GM12878 (cell line): ENCODE results near the gene AP4E1. TPM values are rescaled to one million over a fixed set of nuclear protein-coding genes. Genes with fewer than 3 reads are reported as not detected.

Experiments used
- ATAC-seq: fragments of 200-7000 bp; cut with Tn5 transposase; 3 replicates; pipeline ENCODE4 v1.9.1; 2020; ENCODE audit warnings: mild to moderate bottlenecking, moderate library complexity
- BruUV-seq: library from RNA; stranded (reverse); fragments of 400-500 nt; replicated peaks from 2 replicates; lab custom pipeline; 2021; lab: Mats Ljungman, UMichigan
- CTCF ChIA-PET: fragments of 300-600 bp; sonication (Branson Sonifier 250); formaldehyde crosslinking; extraction: SDS; loops from one replicate; lab custom pipeline; 2021; ENCODE audit warnings: inconsistent platforms; lab: Yijun Ruan, JAX
- POLR2A ChIA-PET: fragments of 350-600 bp; formaldehyde crosslinking; extraction: SDS; loops from one replicate; lab custom pipeline; 2021; ENCODE audit warnings: inconsistent platforms; lab: Charles Lee
- RAD21 ChIA-PET: fragments of 300-600 bp; sonication (Branson Sonifier 250); formaldehyde crosslinking; loops from one replicate; lab custom pipeline; 2023; ENCODE audit warnings: antibody characterized with exemption; ENCODE audit not compliant: unreplicated experiment; lab: Charles Lee
- SMC1A ChIA-PET: fragments of 300-600 bp; sonication (Branson Sonifier 250); formaldehyde crosslinking; loops from one replicate; lab custom pipeline; 2023; ENCODE audit not compliant: unreplicated experiment, uncharacterized antibody; lab: Charles Lee
- DNase-seq: peaks from one replicate; pipeline ENCODE4 v3.0.0-alpha.2; 2011; ENCODE audit warnings: low read depth, low spot score
- FAIRE-seq: peaks from 3 replicates; lab custom pipeline; 2011; peaks lifted over from hg19 to GRCh38; lab: Jason Lieb, UNC
- H2AFZ ChIP-seq: 2 replicates; pipeline ENCODE4 v1.6.0; 2011; ENCODE audit warnings: low read depth, low read length, control low read depth; ENCODE audit not compliant: control insufficient read depth
- H3K27ac ChIP-seq: 2 replicates; pipeline ENCODE4 v1.5.1; 2011; ENCODE audit warnings: control low read depth; ENCODE audit not compliant: control insufficient read depth, insufficient read depth
- H3K27me3 ChIP-seq, 2 experiments: replicated peaks in 1 of 2; 2 replicates each; pipeline versions ENCODE4 v1.6.0 to v1.6.1; 2011; ENCODE audit warnings: low read length in 1 of 2; ENCODE audit not compliant: control insufficient read depth in 2 of 2, insufficient read depth in 2 of 2
- H3K36me3 ChIP-seq, 2 experiments: 2 replicates each; pipeline ENCODE4 v1.5.1; 2011; ENCODE audit warnings: low read length in 1 of 2; ENCODE audit not compliant: control insufficient read depth in 2 of 2, insufficient read depth in 2 of 2
- H3K4me1 ChIP-seq: 2 replicates; pipeline ENCODE4 v1.6.1; 2011; ENCODE audit warnings: mild to moderate bottlenecking, low read length, moderate library complexity, mixed read lengths; ENCODE audit not compliant: control insufficient read depth, insufficient read depth
- H3K4me2 ChIP-seq: 2 replicates; pipeline ENCODE4 v1.6.0; 2011; ENCODE audit warnings: control low read depth; ENCODE audit not compliant: control insufficient read depth, insufficient read depth
- H3K4me3 ChIP-seq: fragments of 200-600 bp; sonication (generic); 2 replicates; pipeline ENCODE4 v1.5.1; 2016
- H3K79me2 ChIP-seq: 2 replicates; pipeline ENCODE4 v1.6.0; 2011; ENCODE audit warnings: low read length; ENCODE audit not compliant: control insufficient read depth, insufficient read depth
- H3K9ac ChIP-seq: 2 replicates; pipeline ENCODE4 v1.8.0; 2011; ENCODE audit warnings: low read length, control low read depth, mixed read lengths; ENCODE audit not compliant: control insufficient read depth, insufficient read depth
- H3K9me3 ChIP-seq: replicated peaks from 3 replicates; pipeline ENCODE4 v1.5.1; 2011; ENCODE audit warnings: mild to moderate bottlenecking, low read length; ENCODE audit not compliant: control insufficient read depth, insufficient read depth
- H4K20me1 ChIP-seq: 2 replicates; pipeline ENCODE4 v1.6.0; 2011; ENCODE audit not compliant: control insufficient read depth, insufficient read depth
- ATF3 ChIP-seq: IDR thresholded peaks from 2 replicates; pipeline ENCODE4 v1.6.1; 2011; ENCODE audit warnings: low read depth, mild to moderate bottlenecking, low read length, moderate library complexity, borderline replicate concordance; ENCODE audit errors: extremely low read depth
- BCLAF1 ChIP-seq: fragments of 450-650 bp; IDR thresholded peaks from 2 replicates; pipeline ENCODE4 v1.6.1; 2017; ENCODE audit warnings: antibody characterized with exemption, mild to moderate bottlenecking, moderate library complexity
- CREB1 ChIP-seq: IDR thresholded peaks from 2 replicates; pipeline ENCODE4 v1.6.1; 2012; ENCODE audit warnings: low read depth, mild to moderate bottlenecking, inconsistent platforms
- E4F1 ChIP-seq: fragments of 450-650 bp; IDR thresholded peaks from 2 replicates; pipeline ENCODE4 v1.6.1; 2018; ENCODE audit warnings: borderline replicate concordance, mild to moderate bottlenecking; ENCODE audit not compliant: partially characterized antibody
- FOXK2 ChIP-seq: fragments of 450-650 bp; IDR thresholded peaks from 2 replicates; pipeline ENCODE4 v1.6.1; 2017; ENCODE audit warnings: mild to moderate bottlenecking, moderate library complexity
- GABPA ChIP-seq: IDR thresholded peaks from 2 replicates; pipeline ENCODE4 v1.6.1; 2014; ENCODE audit warnings: antibody characterized with exemption, low read depth, mild to moderate bottlenecking, inconsistent platforms
- GATAD2B ChIP-seq: fragments of 450-650 bp; conservative IDR thresholded peaks from 2 replicates; pipeline ENCODE4 v1.6.1; 2017; ENCODE audit warnings: low read depth, mild to moderate bottlenecking, moderate library complexity
- HDAC2 ChIP-seq: fragments of 200-600 bp; sonication (generic); IDR thresholded peaks from 2 replicates; pipeline ENCODE4 v1.6.1; 2017
- IKZF1 ChIP-seq: fragments of 450-650 bp; conservative IDR thresholded peaks from 2 replicates; pipeline ENCODE4 v1.6.1; 2017; ENCODE audit warnings: antibody characterized with exemption, mild to moderate bottlenecking
- NFYB ChIP-seq: IDR thresholded peaks from 2 replicates; pipeline ENCODE4 v1.6.1; 2011; ENCODE audit warnings: low read depth, mild to moderate bottlenecking, low read length, improper control_type of control experiment, moderate library complexity; ENCODE audit not compliant: insufficient read depth
- RB1 ChIP-seq: fragments of 450-650 bp; formaldehyde crosslinking; IDR thresholded peaks from 2 replicates; pipeline ENCODE4 v1.6.1; 2017; ENCODE audit warnings: mild to moderate bottlenecking, borderline replicate concordance
- SPI1 ChIP-seq: IDR thresholded peaks from 2 replicates; pipeline ENCODE4 v1.6.1; 2011; ENCODE audit warnings: low read depth, mild to moderate bottlenecking, low read length, moderate library complexity, borderline replicate concordance; ENCODE audit not compliant: insufficient read depth
- SRF ChIP-seq, 2 experiments: IDR thresholded peaks; 2 replicates each; pipeline ENCODE4 v1.6.1; 2011; ENCODE audit warnings: low read depth in 2 of 2, low read length in 2 of 2, mild to moderate bottlenecking in 1 of 2, moderate library complexity in 1 of 2
- STAT1 ChIP-seq: fragments of 450-650 bp; conservative IDR thresholded peaks from 2 replicates; pipeline ENCODE4 v1.6.1; 2014; ENCODE audit warnings: antibody characterized with exemption, mild to moderate bottlenecking
- ZNF207 ChIP-seq: fragments of 450-650 bp; IDR thresholded peaks from 2 replicates; pipeline ENCODE4 v1.6.1; 2014; ENCODE audit warnings: antibody characterized with exemption, mild to moderate bottlenecking, borderline replicate concordance
- ZNF24 ChIP-seq: fragments of 450-650 bp; IDR thresholded peaks from 2 replicates; pipeline ENCODE4 v1.6.1; 2017; ENCODE audit warnings: antibody characterized with exemption, mild to moderate bottlenecking
- ZSCAN29 ChIP-seq: fragments of 450-650 bp; IDR thresholded peaks from 2 replicates; pipeline ENCODE4 v1.6.1; 2017; ENCODE audit warnings: mild to moderate bottlenecking, moderate library complexity
- WGBS: methylation state at CpG from one replicate; pipeline ENCODE4 v1.1.6; 2016; ENCODE audit warnings: low lambda C conversion rate; ENCODE audit not compliant: insufficient replicate concordance, insufficient coverage; ENCODE audit errors: missing lambda C conversion rate; 5-methylcytosine and 5-hydroxymethylcytosine counted together
- in situ Hi-C: fragments of 300-500 bp; cut with MboI; formaldehyde crosslinking; loops from 9 replicates; pipeline ENCODE4 v1.14.3; 2018; ENCODE audit warnings: mixed read lengths
- intact Hi-C: fragments of 100-400 bp; cut with micrococcal nuclease; formaldehyde crosslinking; loops from one replicate; pipeline ENCODE4 v1.14.2; 2022; ENCODE audit not compliant: unreplicated experiment
- polyA plus RNA-seq, 11 experiments: library from polyadenylated mRNA; depleted of rRNA in 4 of 11; unstranded in 6 of 11; stranded (reverse) in 5 of 11; fragments of >200 nt; fragmentation: Nextera tagmentation in 4 of 11; fragmentation: Illumina TruSeq in 1 of 11; extraction: Ambion mirVana in 4 of 11; extraction: Trizol in 1 of 11; gene quantifications; 1 replicate in 1 of 11; 2 replicates in 10 of 11; pipeline versions ENCODE4 v1.2.1 to v1.2.3, GENCODE V29; 2011 to 2016; ENCODE audit warnings: inconsistent platforms in 2 of 11, missing spikeins in 2 of 11, low read depth in 1 of 11
- total RNA-seq, 4 experiments: library from RNA; depleted of rRNA in 3 of 4; stranded (reverse); fragments of >200 nt in 3 of 4; fragmentation: Illumina TruSeq in 1 of 4; extraction: Trizol in 1 of 4; gene quantifications; 2 replicates each; pipeline versions ENCODE4 v1.2.1 to v1.2.3, GENCODE V29; 2013 to 2021

Gene AP4E1
- total and polyA plus RNA-seq, 10 of the 15 experiments (the other 5 are each of a cell fraction or from before 2014, with no cell fraction given), result 1.2 to 11.4 (median 6.7) TPM

- DNase-seq (no peak), ATAC-seq (no peak), FAIRE-seq (no peak)
- no peaks in the 10 kb centered on the region for H3K79me2 ChIP-seq
- SMC1A ChIA-PET, result interaction anchor here (0.9 to 5.1 kb wide), 8 partner anchors 8 to 235 kb away, joined by 3 to 43 read pairs (median 4); no protein-coding TSS in a partner anchor
- POLR2A ChIA-PET, result interaction anchor here (0.6 to 1.1 kb wide), 6 partner anchors 9 to 512 kb away, joined by 3 to 10 read pairs (median 4); no protein-coding TSS in a partner anchor
- no peak overlapping the region for H3K27ac ChIP-seq
- no peak overlapping the region for H2AFZ ChIP-seq
- H3K36me3 ChIP-seq, result no peaks in the 10 kb centered on the region
- RAD21 ChIA-PET, result interaction anchor here (1.7 to 3.5 kb wide), 2 partner anchors 15 to 212 kb away, joined by 5 to 17 read pairs; no protein-coding TSS in a partner anchor
- 85% methylated on average over 3 of the region's 3 CpGs for WGBS
- BruUV-seq, result no TSS peak
- H3K4me3 ChIP-seq, result no peak overlapping the region
- no peak overlapping the region for H3K9ac ChIP-seq
- H3K4me2 ChIP-seq, result no peak overlapping the region
- no peaks in the 10 kb centered on the region for H3K27me3 ChIP-seq
- H3K9me3 ChIP-seq, result peaks cover 2% of the 10 kb centered on the region; the same call in 2 of the 3 replicates
- no peaks in the 10 kb centered on the region for H4K20me1 ChIP-seq
- CTCF ChIA-PET, result interaction anchor here (1.2 to 5.6 kb wide), 4 partner anchors 9 to 301 kb away, joined by 5 to 56 read pairs (median 19); no protein-coding TSS in a partner anchor
- H3K4me1 ChIP-seq, result peaks cover 31% of the 10 kb centered on the region
- intact Hi-C loops (no loop called here), in situ Hi-C loops (loop anchor here (10.0 kb wide), 1 partner anchor 443 kb away; no protein-coding TSS in a partner anchor)
- TF ChIP-seq GATAD2B, result no peak
- TF ChIP-seq STAT1, result no peak
- no peak for TF ChIP-seq BCLAF1
- TF ChIP-seq HDAC2, result no peak
- no peak for TF ChIP-seq ATF3
- no peak for TF ChIP-seq CREB1
- no peak for TF ChIP-seq SRF (IDR thresholded peaks at IDR 0.05; ENCODE audit: low read depth in 2 of 2, low read length in 2 of 2)
- TF ChIP-seq SPI1, result no peak
- no peak for TF ChIP-seq NFYB
- TF ChIP-seq GABPA, result no peak
- no peak for TF ChIP-seq RB1
- no peak for TF ChIP-seq E4F1
- TF ChIP-seq IKZF1, result no peak
- no peak for TF ChIP-seq ZNF24
- TF ChIP-seq FOXK2, result no peak
- TF ChIP-seq ZNF207, result no peak
- TF ChIP-seq ZSCAN29, result no peak
Observed at GRCh38 chr15:50888054-50888453, 20.4 kb upstream of the AP4E1 start.
